ENCODE results near the gene DICER1.

Gene DICER1

DNA sequence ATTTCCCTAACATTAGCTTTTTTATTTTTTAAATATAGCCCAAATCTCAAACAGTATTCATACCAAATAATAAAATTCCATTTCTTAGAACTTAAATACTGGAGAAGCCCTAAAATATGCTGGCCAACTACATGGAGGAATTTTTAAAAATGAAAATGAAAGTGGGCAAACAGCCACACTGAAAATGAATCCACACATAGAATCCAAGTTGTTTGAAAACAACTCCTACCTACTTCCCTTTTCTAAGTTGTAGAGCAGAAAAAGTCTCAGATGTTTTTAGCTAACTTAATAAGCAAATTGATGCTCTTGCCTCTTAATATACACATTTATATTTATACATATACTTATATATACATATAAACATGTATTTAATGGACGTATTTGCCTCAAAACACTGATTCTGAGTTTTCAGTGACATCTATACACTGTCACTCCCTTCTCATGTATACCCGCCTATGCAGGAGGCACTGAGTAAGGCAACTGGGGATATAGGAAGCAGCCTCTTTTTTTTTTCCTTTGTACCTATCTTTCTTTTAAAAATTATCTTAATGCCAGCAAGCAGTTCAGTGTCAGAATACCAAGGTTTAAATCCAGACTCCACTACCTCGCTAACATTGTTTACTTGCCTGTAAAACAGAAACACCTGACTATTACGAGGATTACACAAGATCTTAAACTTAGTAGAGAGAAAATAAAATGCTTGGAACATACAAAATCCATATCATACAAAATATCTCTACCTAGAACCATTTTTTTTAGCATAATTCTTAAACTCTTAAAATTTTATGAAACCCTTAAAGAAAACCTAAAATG is 13.3 kb downstream of the DICER1 start:
- no peaks in the 10 kb centered on the region for H3K27me3 ChIP-seq (ENCODE audit: insufficient read depth, low read length, poor library complexity, severe bottlenecking)
- H3F3A ChIP-seq (ENCODE audit: low read depth): no peaks in the 10 kb centered on the region
- peaks cover 96% of the 10 kb centered on the region for H3K79me2 ChIP-seq (ENCODE audit: insufficient read depth, low read length)
- H2AFZ ChIP-seq (ENCODE audit: low read length): no peak overlapping the region
- peaks cover 10% of the 10 kb centered on the region for H3K9me3 ChIP-seq (ENCODE audit: insufficient read depth, low read depth, low read length)
- H3K36me3 ChIP-seq (ENCODE audit: insufficient read depth, low read length): peaks cover 19% of the 10 kb centered on the region
- H3K4me2 ChIP-seq (ENCODE audit: low read depth, low read length, poor library complexity, severe bottlenecking): peak overlapping the region; percentile 32
- no peak overlapping the region for H3K9ac ChIP-seq (ENCODE audit: low read depth, low read length, poor library complexity, severe bottlenecking)
- H3K4me1 ChIP-seq (ENCODE audit: insufficient read depth, low read length, poor library complexity, severe bottlenecking): peaks cover 6% of the 10 kb centered on the region
- H3K9me2 ChIP-seq (replicated peaks; ENCODE audit: low read depth, low read length): no peaks in the 10 kb centered on the region
- TF ChIP-seq, protein P1, sequence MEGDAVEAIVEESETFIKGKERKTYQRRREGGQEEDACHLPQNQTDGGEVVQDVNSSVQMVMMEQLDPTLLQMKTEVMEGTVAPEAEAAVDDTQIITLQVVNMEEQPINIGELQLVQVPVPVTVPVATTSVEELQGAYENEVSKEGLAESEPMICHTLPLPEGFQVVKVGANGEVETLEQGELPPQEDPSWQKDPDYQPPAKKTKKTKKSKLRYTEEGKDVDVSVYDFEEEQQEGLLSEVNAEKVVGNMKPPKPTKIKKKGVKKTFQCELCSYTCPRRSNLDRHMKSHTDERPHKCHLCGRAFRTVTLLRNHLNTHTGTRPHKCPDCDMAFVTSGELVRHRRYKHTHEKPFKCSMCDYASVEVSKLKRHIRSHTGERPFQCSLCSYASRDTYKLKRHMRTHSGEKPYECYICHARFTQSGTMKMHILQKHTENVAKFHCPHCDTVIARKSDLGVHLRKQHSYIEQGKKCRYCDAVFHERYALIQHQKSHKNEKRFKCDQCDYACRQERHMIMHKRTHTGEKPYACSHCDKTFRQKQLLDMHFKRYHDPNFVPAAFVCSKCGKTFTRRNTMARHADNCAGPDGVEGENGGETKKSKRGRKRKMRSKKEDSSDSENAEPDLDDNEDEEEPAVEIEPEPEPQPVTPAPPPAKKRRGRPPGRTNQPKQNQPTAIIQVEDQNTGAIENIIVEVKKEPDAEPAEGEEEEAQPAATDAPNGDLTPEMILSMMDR (conservative IDR thresholded peaks at IDR 0.05; ENCODE audit: low read length): no peak
- TF ChIP-seq EZH2phosphoT487 (IDR thresholded peaks at IDR 0.05; ENCODE audit: borderline replicate concordance): no peak
- H3K4me3 ChIP-seq (ENCODE audit: low read length, poor library complexity, severe bottlenecking): no peak overlapping the region
- H4K20me1 ChIP-seq (ENCODE audit: insufficient read depth, low read length, poor library complexity, severe bottlenecking): peaks cover 52% of the 10 kb centered on the region

DNA sequence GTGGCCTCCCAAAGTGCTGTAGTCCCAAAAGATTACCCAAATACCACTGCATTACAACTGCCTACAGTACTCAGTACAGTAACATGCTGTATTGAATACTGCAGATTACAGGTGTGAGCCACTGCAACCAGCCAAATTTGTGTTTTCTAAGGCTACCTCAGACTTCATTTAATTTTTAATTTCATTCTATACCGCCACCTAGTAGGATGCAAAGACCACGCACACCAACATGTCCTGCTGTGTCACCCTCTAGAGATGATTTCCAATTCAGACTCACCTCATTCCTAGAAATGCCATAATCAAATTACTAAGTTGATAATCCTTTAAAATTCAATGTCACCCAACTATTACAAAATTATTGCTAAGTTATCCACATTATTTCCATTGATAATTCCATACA is 15.1 kb downstream of the DICER1 start:
- Histone ChIP-seq H4K20me1 (ENCODE audit: insufficient read depth, low read length, poor library complexity, severe bottlenecking) (peaks cover 46% of the 10 kb centered on the region), H2AFZ (ENCODE audit: low read length) (no peak overlapping the region), H3K27me3 (ENCODE audit: insufficient read depth, low read length, poor library complexity, severe bottlenecking) (no peaks in the 10 kb centered on the region), H3K9ac (ENCODE audit: low read depth, low read length, poor library complexity, severe bottlenecking) (no peak overlapping the region), H3K4me2 (ENCODE audit: low read depth, low read length, poor library complexity, severe bottlenecking) (no peak overlapping the region), H3K36me3 (ENCODE audit: insufficient read depth, low read length) (peaks cover 19% of the 10 kb centered on the region), H3K4me1 (ENCODE audit: insufficient read depth, low read length, poor library complexity, severe bottlenecking) (no peaks in the 10 kb centered on the region), H3K9me2 (replicated peaks; ENCODE audit: low read depth, low read length) (no peaks in the 10 kb centered on the region), H3K4me3 (ENCODE audit: low read length, poor library complexity, severe bottlenecking) (no peak overlapping the region), H3K79me2 (ENCODE audit: insufficient read depth, low read length) (peaks cover 89% of the 10 kb centered on the region), H3K9me3 (ENCODE audit: insufficient read depth, low read depth, low read length) (peaks cover 10% of the 10 kb centered on the region), H3F3A (ENCODE audit: low read depth) (no peaks in the 10 kb centered on the region)
- no peak for TF ChIP-seq EZH2phosphoT487 (IDR thresholded peaks at IDR 0.05; ENCODE audit: borderline replicate concordance)
- TF ChIP-seq, protein P1 (conservative IDR thresholded peaks at IDR 0.05; ENCODE audit: low read length): 0 out of 2 replicates have a peak, but pooled peaks have one; percentile 12

DNA sequence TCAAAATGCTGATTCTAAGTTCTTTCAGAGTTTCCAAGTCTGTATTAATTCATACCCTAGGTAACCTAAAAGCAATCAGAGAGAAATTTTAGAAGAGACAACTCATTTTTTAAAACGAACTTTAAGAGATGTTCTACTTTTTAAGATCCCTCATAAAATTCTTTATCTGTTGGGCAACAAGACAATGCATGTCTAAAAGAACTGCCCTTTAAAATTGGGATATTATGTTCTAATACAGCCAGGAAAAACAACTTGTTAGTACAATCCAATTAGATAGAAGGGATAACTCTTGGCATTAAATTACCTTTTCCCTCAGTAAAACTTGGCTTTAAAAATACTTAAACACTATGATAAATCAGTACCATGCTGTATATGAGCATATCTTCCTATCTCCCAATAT is 15.6 kb downstream of the DICER1 start:
- Histone ChIP-seq H3K9me2 (replicated peaks; ENCODE audit: low read depth, low read length) (no peaks in the 10 kb centered on the region), H3K79me2 (ENCODE audit: insufficient read depth, low read length) (peaks cover 89% of the 10 kb centered on the region), H2AFZ (ENCODE audit: low read length) (no peak overlapping the region), H3K9ac (ENCODE audit: low read depth, low read length, poor library complexity, severe bottlenecking) (no peak overlapping the region), H3K36me3 (ENCODE audit: insufficient read depth, low read length) (peaks cover 15% of the 10 kb centered on the region), H3K4me2 (ENCODE audit: low read depth, low read length, poor library complexity, severe bottlenecking) (no peak overlapping the region), H3F3A (ENCODE audit: low read depth) (no peaks in the 10 kb centered on the region), H3K27me3 (ENCODE audit: insufficient read depth, low read length, poor library complexity, severe bottlenecking) (no peaks in the 10 kb centered on the region), H3K4me1 (ENCODE audit: insufficient read depth, low read length, poor library complexity, severe bottlenecking) (no peaks in the 10 kb centered on the region), H4K20me1 (ENCODE audit: insufficient read depth, low read length, poor library complexity, severe bottlenecking) (peaks cover 50% of the 10 kb centered on the region), H3K4me3 (ENCODE audit: low read length, poor library complexity, severe bottlenecking) (no peak overlapping the region), H3K9me3 (ENCODE audit: insufficient read depth, low read depth, low read length) (peaks cover 10% of the 10 kb centered on the region)
- no peak for TF ChIP-seq EZH2phosphoT487 (IDR thresholded peaks at IDR 0.05; ENCODE audit: borderline replicate concordance)
- TF ChIP-seq, protein P1 (conservative IDR thresholded peaks at IDR 0.05; ENCODE audit: low read length): no peak

All from Loucy (cell line).